Effector memory CD8-positive, alpha-beta T cell (primary cell): ENCODE data around the gene ATRN.
"Not testable (repeated sequence)": the region's sequence is repeated elsewhere in the genome, so short reads cannot be mapped to it uniquely, and the experiment has no call there.

Source experiments
- ATAC-seq: fragments of 150-1000 bp; cut with Tn5 transposase; replicated peaks from 2 replicates; pipeline ENCODE4 v1.10.0; 2021; ENCODE audit warnings: mild to moderate bottlenecking, moderate library complexity
- DNase-seq, 3 experiments: peaks; one replicate each; pipeline ENCODE4 v3.0.0; 2021
- H3K27ac Mint-ChIP-seq, 2 donors: one replicate each; pipeline ENCODE4 v1.8.0; 2022; ENCODE audit warnings: mild to moderate bottlenecking in 2 of 2, mixed read lengths in 2 of 2, moderate library complexity in 2 of 2
- H3K27me3 Mint-ChIP-seq, 2 donors: one replicate each; pipeline ENCODE4 v1.8.0; 2022; ENCODE audit warnings: mixed read lengths in 2 of 2
- H3K36me3 Mint-ChIP-seq: one replicate; pipeline ENCODE4 v1.8.0; 2022; ENCODE audit warnings: mild to moderate bottlenecking, moderate library complexity, mixed read lengths; ENCODE audit not compliant: insufficient read depth
- H3K4me1 Mint-ChIP-seq, 2 donors: one replicate each; pipeline ENCODE4 v1.8.0; 2022; ENCODE audit warnings: low read depth in 2 of 2, mixed read lengths in 2 of 2
- H3K4me3 Mint-ChIP-seq, 2 donors: one replicate each; pipeline ENCODE4 v1.8.0; 2022; ENCODE audit warnings: mild to moderate bottlenecking in 2 of 2, mixed read lengths in 2 of 2, moderate library complexity in 2 of 2
- H3K9me3 Mint-ChIP-seq, 2 donors: one replicate each; pipeline ENCODE4 v1.8.0; 2022; ENCODE audit warnings: mixed read lengths in 2 of 2
- total RNA-seq, 9 experiments: gene quantifications; one replicate each; lab custom pipeline; 2026; lab: John Stamatoyannopoulos, UW

Gene ATRN
- 23.5 to 56.1 (median 47.1) reads per million in 9 experiments for total RNA-seq

- H3K4me3 Mint-ChIP-seq: peak within 1 kb of the TSS; percentile 86 to 96
- peaks cover 6 to 9% of the 10 kb centered on the region in 2 donors for H3K27me3 Mint-ChIP-seq
- H3K36me3 Mint-ChIP-seq: peaks cover 13% of the 10 kb centered on the region
- ATAC-seq (peak; percentile 93), DNase-seq (peak; percentile 84)
- peaks cover 35 to 36% of the 10 kb centered on the region in 2 donors for H3K4me1 Mint-ChIP-seq
- peak within 1 kb of the TSS; percentile 90 to 92 for H3K27ac Mint-ChIP-seq
- H3K9me3 Mint-ChIP-seq: no peaks in the 10 kb centered on the region
These were observed at the start of gene ATRN for GRCh38 chr20:3470627-3471396. Gene ATRN (plus strand): TSS chr20:3471018. CDS start chr20:3471108, 90 bp downstream.

- no peak for ATAC-seq
- DNase-seq: no peak
- Mint-ChIP-seq H3K4me1 (peaks cover 6 to 8% of the 10 kb centered on the region in 2 donors), H3K27ac (no peak overlapping the region), H3K4me3 (no peak overlapping the region), H3K9me3 (no peaks in the 10 kb centered on the region), H3K27me3 (peaks cover 0 to 8% of the 10 kb centered on the region in 2 donors), H3K36me3 (no peaks in the 10 kb centered on the region)
These were observed 48.8 kb upstream of the ATRN start for GRCh38 chr20:3421985-3422384.

- H3K4me1 Mint-ChIP-seq: peaks cover 6 to 8% of the 10 kb centered on the region in 2 donors
- DNase-seq (no peak), ATAC-seq (no peak)
- no peaks in the 10 kb centered on the region for H3K9me3 Mint-ChIP-seq
- H3K4me3 Mint-ChIP-seq: no peak overlapping the region
- H3K27ac Mint-ChIP-seq: no peak overlapping the region
- no peaks in the 10 kb centered on the region for H3K36me3 Mint-ChIP-seq
- peaks cover 0 to 8% of the 10 kb centered on the region in 2 donors for H3K27me3 Mint-ChIP-seq
These were observed 47.7 kb upstream of the ATRN start for GRCh38 chr20:3423126-3423525.

- not testable (repeated sequence) for H3K9me3 Mint-ChIP-seq, H3K4me3 Mint-ChIP-seq, DNase-seq, H3K4me1 Mint-ChIP-seq, H3K27ac Mint-ChIP-seq, H3K27me3 Mint-ChIP-seq, H3K36me3 Mint-ChIP-seq, ATAC-seq
These were observed 44.1 kb upstream of the ATRN start for GRCh38 chr20:3426766-3427165.

- DNase-seq (no peak), ATAC-seq (no peak)
- Mint-ChIP-seq H3K9me3 (no peaks in the 10 kb centered on the region), H3K4me1 (no peaks in the 10 kb centered on the region), H3K4me3 (no peak overlapping the region), H3K36me3 (no peaks in the 10 kb centered on the region), H3K27me3 (no peaks in the 10 kb centered on the region), H3K27ac (no peak overlapping the region)
These were observed 40.3 kb upstream of the ATRN start for GRCh38 chr20:3430376-3431069.

- Mint-ChIP-seq H3K36me3 (no peaks in the 10 kb centered on the region), H3K27me3 (no peaks in the 10 kb centered on the region), H3K4me3 (no peak overlapping the region), H3K9me3 (no peaks in the 10 kb centered on the region), H3K27ac (no peak overlapping the region), H3K4me1 (no peaks in the 10 kb centered on the region)
- ATAC-seq (no peak), DNase-seq (no peak)
These were observed 39.7 kb upstream of the ATRN start for GRCh38 chr20:3431109-3431508.

- Mint-ChIP-seq H3K27ac (no peak overlapping the region), H3K27me3 (peaks cover 0 to 2% of the 10 kb centered on the region in 2 donors), H3K4me1 (no peaks in the 10 kb centered on the region)
These were observed 38.0 kb upstream of the ATRN start for GRCh38 chr20:3432844-3433243.

GRCh38 chr20:3433744-3434143 is 37.1 kb upstream of the ATRN start:
- Mint-ChIP-seq H3K27me3 (peaks cover under 1 to 10% of the 10 kb centered on the region in 2 donors), H3K27ac (no peak overlapping the region), H3K9me3 (no peaks in the 10 kb centered on the region), H3K36me3 (no peaks in the 10 kb centered on the region), H3K4me3 (no peak overlapping the region), H3K4me1 (no peaks in the 10 kb centered on the region)
- no peak for DNase-seq
- no peak for ATAC-seq

More at GRCh38 chr20:3432844-3433243, 38.0 kb upstream of the ATRN start:
- Mint-ChIP-seq H3K9me3 (no peaks in the 10 kb centered on the region), H3K4me3 (no peak overlapping the region), H3K36me3 (no peaks in the 10 kb centered on the region)
- DNase-seq (no peak), ATAC-seq (no peak)

- H3K36me3 Mint-ChIP-seq: no peaks in the 10 kb centered on the region
- DNase-seq (no peak), ATAC-seq (no peak)
- no peak overlapping the region for H3K4me3 Mint-ChIP-seq
- no peak overlapping the region for H3K27ac Mint-ChIP-seq
- H3K9me3 Mint-ChIP-seq: no peaks in the 10 kb centered on the region
- no peaks in the 10 kb centered on the region for H3K4me1 Mint-ChIP-seq
- peaks cover 5 to 15% of the 10 kb centered on the region in 2 donors for H3K27me3 Mint-ChIP-seq
These were observed 36.6 kb upstream of the ATRN start for GRCh38 chr20:3434232-3434631.

GRCh38 chr20:3436864-3437574 is 33.8 kb upstream of the ATRN start:
- no peaks in the 10 kb centered on the region for H3K36me3 Mint-ChIP-seq
- H3K9me3 Mint-ChIP-seq: no peaks in the 10 kb centered on the region
- ATAC-seq: no peak
- H3K4me3 Mint-ChIP-seq: no peak overlapping the region
- H3K27ac Mint-ChIP-seq: no peak overlapping the region
- H3K4me1 Mint-ChIP-seq: no peaks in the 10 kb centered on the region
- peaks cover 5 to 19% of the 10 kb centered on the region in 2 donors for H3K27me3 Mint-ChIP-seq
- DNase-seq: no peak

- Mint-ChIP-seq H3K27ac (no peak overlapping the region), H3K4me3 (no peak overlapping the region), H3K9me3 (no peaks in the 10 kb centered on the region), H3K4me1 (no peaks in the 10 kb centered on the region), H3K36me3 (no peaks in the 10 kb centered on the region), H3K27me3 (peaks cover 0 to 19% of the 10 kb centered on the region in 2 donors)
- DNase-seq: no peak
- ATAC-seq: no peak
These were observed 24.0 kb upstream of the ATRN start for GRCh38 chr20:3446779-3447178.

GRCh38 chr20:3447321-3447720 is 23.5 kb upstream of the ATRN start:
- Mint-ChIP-seq H3K27me3 (peaks cover 0 to 19% of the 10 kb centered on the region in 2 donors), H3K27ac (no peak overlapping the region), H3K9me3 (no peaks in the 10 kb centered on the region), H3K36me3 (no peaks in the 10 kb centered on the region), H3K4me1 (no peaks in the 10 kb centered on the region), H3K4me3 (no peak overlapping the region)
- no peak for ATAC-seq
- DNase-seq: no peak

GRCh38 chr20:3449319-3449718 is 21.5 kb upstream of the ATRN start:
- H3K4me1 Mint-ChIP-seq: no peaks in the 10 kb centered on the region
- DNase-seq: no peak

More at GRCh38 chr20:3449319-3449718, 21.5 kb upstream of the ATRN start:
- no peaks in the 10 kb centered on the region for H3K9me3 Mint-ChIP-seq
- no peak overlapping the region for H3K4me3 Mint-ChIP-seq
- H3K27ac Mint-ChIP-seq: no peak overlapping the region
- no peaks in the 10 kb centered on the region for H3K36me3 Mint-ChIP-seq
- no peak for ATAC-seq
- peaks cover 0 to 14% of the 10 kb centered on the region in 2 donors for H3K27me3 Mint-ChIP-seq
